ENCODE results near the gene HNRNPUL2. TPM values are rescaled to one million over a fixed set of nuclear protein-coding genes. Genes with fewer than 3 reads are reported as not detected.
A peak's percentile ranks its signal among the peaks of the same experiment; 100 is the strongest.
"Not testable (repeated sequence)": the region's sequence is repeated elsewhere in the genome, so short reads cannot be mapped to it uniquely, and the experiment has no call there.

Gene HNRNPUL2
- total RNA-seq, 1 experiment from 2014 or later = 4.4 TPM

DNA sequence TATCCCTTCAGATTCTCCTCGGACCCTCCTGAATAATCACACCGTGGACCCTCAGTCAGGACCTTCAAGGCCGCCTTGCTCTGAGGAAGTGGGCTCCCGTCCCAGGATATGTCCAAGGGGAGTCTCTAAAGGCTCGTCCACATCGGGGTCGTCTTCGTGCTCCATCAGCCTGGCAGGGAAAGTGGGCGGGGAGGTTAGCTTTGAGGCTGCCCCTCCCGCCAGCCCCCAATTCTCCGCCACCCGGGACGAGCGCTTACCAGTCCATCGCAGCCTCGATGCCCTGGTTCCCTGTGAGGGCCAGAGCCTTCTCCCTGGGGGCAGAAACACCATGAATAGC lies 48.9 kb downstream of the HNRNPUL2 start:
- no peak for DNase-seq (ENCODE audit: low read depth)
- in situ Hi-C loops (cut with HindIII; ENCODE audit: low pct_unique_long_range_greater_than_20kb, low sequenced_read_pairs) = no loop called here

DNA sequence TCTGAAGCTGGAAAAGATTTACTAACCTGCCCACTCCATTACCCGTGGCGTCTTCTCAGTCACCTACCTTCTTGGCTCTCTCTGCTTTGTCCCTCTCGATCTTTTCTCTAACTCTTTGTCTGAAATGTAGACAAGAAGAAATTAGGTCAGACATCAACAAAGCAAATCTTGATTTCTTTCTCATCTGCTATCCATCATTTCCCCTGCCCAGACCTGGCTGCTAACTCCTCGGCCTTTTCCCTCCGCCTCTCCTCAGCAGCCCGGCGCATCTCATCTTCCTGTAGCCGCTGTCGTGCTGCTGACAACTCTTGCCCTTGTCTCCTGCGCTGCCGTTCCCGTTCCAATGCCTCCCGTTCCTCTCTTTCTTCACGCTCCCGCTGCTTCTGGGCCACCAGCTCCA lies 49.5 kb downstream of the HNRNPUL2 start:
- in situ Hi-C loops (cut with HindIII; ENCODE audit: low pct_unique_long_range_greater_than_20kb, low sequenced_read_pairs) = no loop called here
- no peak for DNase-seq (ENCODE audit: low read depth)

DNA sequence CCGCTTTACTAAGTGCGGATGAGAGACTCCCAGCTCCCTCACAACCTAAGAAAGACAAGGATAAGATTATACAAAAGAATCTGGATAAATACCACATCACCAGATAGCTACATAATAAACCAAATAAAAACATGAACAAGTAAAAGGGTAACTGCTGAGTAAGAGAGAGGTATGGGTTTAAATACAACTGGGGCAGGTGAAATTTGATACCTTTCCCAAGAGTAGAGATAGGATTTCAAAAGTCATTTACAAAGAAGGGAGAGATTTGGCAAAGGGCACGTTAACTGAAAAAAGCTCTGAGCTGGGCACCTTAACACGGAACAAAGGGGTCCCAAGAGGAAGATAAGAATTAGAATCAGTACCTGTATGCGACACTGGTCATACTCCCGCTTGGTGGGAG lies 50.1 kb downstream of the HNRNPUL2 start:
- DNase-seq (ENCODE audit: low read depth) = peak; percentile 28
- in situ Hi-C loops (cut with HindIII; ENCODE audit: low pct_unique_long_range_greater_than_20kb, low sequenced_read_pairs) = no loop called here

DNA sequence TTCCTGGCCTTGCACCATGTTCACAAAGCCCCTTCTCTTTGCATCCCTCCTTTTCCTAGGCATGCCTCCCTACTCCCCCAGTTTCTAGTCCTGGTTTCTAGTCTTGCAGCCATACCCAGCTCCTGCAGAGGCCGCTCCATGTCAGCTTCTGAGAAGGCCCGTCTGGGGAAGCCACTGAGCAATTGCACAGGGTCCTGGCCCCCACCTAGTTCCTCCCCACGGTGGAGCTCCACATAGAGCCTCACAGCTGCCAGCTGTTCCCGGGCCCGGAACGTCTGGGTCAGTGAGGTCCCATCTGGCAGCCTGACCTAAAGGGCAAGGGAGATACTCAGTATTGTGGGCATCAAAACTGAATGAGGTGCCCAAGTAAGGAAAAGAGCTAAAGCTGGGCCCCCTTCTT lies 50.6 kb downstream of the HNRNPUL2 start:
- in situ Hi-C loops (cut with HindIII; ENCODE audit: low pct_unique_long_range_greater_than_20kb, low sequenced_read_pairs) = no loop called here
- DNase-seq (ENCODE audit: low read depth) = no peak

DNA sequence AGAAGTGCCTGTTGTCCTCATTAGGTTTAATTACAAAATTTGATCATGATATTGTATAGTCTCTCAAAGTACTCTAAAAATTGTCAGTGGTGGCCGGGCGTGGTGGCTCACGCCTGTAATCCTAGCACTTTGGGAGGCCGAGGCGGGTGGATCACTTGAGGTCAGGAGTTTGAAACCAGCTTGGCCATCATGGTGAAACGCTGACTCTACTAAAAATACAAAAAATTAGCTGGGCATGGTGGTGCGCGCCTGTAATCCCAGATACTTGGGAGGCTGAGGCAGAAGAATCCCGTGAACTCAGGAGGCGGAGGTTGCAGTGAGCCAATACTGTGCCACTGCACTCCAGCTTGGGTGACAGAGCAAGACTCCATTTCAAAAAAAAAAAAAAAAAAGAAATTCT lies 51.8 kb downstream of the HNRNPUL2 start:
- in situ Hi-C loops (cut with HindIII; ENCODE audit: low pct_unique_long_range_greater_than_20kb, low sequenced_read_pairs); DNase-seq (ENCODE audit: low read depth): not testable (repeated sequence)

DNA sequence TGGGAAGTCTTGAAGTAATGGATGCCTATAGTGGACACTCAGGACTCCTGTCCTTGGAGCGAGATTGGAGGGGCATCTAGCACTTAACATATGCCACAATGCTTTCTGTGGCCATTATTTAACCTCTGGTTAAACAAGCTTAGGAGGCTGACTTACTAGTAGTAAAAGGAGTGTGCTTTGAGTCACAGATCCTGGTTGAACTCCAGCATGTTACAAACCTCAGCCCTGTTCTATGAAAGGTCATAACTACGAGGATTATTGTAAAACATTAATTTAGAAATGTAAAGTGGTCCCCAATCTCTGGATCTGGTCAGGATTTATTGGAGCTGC lies 54.1 kb downstream of the HNRNPUL2 start:
- DNase-seq (ENCODE audit: low read depth) = no peak
- in situ Hi-C loops (cut with HindIII; ENCODE audit: low pct_unique_long_range_greater_than_20kb, low sequenced_read_pairs) = no loop called here

DNA sequence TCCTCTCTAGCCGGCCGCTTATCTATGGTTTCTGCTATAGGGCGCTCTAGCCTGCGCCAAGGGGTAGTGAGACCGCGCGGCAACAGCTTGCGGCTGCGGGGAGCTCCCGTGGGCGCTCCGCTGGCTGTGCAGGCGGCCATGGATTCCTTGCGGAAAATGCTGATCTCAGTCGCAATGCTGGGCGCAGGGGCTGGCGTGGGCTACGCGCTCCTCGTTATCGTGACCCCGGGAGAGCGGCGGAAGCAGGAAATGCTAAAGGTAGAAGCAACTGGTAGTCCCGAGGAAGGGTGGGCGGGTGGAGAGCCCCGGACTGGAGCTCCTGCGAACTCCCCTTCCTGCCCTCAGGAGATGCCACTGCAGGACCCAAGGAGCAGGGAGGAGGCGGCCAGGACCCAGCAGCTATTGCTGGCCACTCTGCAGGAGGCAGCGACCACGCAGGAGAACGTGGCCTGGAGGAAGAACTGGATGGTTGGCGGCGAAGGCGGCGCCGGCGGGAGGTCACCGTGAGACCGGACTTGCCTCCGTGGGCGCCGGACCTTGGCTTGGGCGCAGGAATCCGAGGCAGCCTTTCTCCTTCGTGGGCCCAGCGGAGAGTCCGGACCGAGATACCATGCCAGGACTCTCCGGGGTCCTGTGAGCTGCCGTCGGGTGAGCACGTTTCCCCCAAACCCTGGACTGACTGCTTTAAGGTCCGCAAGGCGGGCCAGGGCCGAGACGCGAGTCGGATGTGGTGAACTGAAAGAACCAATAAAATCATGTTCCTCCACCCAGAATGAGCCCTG lies 55.5 kb downstream of the HNRNPUL2 start, which contains the start of the genes LBHD1 and UQCC3:
TSS of gene LBHD1 (minus strand) at position 660 of the 782 bp plus-strand sequence. CDS start 2,236 bp downstream, outside the sequence.
TSS of gene UQCC3 (plus strand) at position 66 of the 782 bp plus-strand sequence. CDS start at position 139, 73 bp downstream.
- in situ Hi-C loops (cut with HindIII; ENCODE audit: low pct_unique_long_range_greater_than_20kb, low sequenced_read_pairs) = no loop called here
- peak; percentile 80 for DNase-seq (ENCODE audit: low read depth)

DNA sequence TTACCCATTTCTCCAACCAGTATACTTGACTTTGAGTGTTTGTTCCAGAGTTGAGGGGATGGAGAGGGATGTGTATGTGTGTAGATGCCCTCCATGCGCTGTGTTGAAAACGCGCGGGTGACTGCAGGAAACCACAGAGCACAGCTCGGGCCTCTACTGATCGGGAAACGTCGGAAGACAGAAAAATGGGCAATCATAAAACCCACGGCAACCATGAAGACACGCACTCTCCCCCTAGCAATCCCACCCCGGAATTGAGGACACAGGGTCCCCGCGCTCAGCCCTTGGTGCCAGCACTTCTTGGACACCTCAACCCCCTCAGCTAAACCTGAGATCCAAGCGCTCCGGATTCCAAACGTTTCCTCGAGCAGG lies 56.0 kb downstream of the HNRNPUL2 start:
- in situ Hi-C loops (cut with HindIII; ENCODE audit: low pct_unique_long_range_greater_than_20kb, low sequenced_read_pairs) = no loop called here
- DNase-seq (ENCODE audit: low read depth) = no peak

DNA sequence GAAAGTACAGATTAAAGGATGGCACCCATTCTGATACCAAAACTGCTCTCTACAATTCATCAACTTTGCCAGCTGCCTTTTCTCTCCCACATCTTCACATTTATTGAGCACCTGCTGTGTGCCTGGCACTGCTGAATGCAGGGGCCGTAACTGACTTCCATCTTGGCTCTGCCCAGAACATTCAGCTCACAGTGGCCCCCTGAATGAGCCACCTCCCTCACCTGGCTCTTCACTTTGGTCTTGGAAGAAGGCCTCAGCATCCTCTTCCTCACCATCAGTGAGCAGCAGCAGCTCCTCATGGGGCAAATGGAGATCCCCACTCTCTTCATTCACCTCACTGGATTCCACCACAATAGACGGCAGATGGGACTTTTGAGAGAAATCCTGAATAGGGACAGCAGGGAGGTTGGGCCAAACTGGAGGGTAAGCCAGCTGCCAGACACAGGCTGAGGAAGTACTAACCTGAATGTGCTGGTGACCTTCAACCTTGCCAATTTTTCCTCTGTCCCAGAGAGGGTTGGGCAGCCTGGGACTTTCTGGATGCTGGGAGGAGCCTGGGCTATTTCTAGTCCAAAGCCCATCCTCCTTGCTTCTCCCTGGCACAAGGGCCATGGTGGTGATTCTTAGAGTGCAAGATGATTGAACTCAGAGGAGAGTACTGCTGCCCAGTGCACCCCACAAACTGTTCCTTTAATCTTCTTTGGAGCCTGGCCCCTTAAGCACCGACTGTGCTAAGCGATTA lies 57.7 kb downstream of the HNRNPUL2 start:
- DNase-seq (ENCODE audit: low read depth) = peak; percentile 14
- in situ Hi-C loops (cut with HindIII; ENCODE audit: low pct_unique_long_range_greater_than_20kb, low sequenced_read_pairs) = no loop called here

DNA sequence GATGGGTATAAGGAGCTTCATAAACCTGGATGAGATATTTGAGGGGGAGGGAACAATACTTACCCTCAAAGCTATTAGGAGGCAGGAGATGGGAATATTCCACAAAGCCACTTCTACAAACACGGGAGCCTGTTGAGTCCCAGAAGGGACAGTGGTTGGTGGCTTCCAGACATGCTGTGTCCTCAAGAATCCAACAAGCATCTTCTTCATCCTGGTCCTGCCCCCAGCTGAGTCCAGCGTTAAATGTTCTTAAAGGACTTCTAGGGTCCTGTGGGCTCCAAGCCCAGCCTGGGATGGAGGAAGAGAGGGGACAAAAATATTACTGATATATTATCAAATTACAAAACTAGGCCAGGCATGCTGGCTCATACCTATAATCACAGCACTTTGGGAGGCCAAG lies 59.8 kb downstream of the HNRNPUL2 start:
- DNase-seq (ENCODE audit: low read depth) = no peak
- in situ Hi-C loops (cut with HindIII; ENCODE audit: low pct_unique_long_range_greater_than_20kb, low sequenced_read_pairs) = no loop called here

DNA sequence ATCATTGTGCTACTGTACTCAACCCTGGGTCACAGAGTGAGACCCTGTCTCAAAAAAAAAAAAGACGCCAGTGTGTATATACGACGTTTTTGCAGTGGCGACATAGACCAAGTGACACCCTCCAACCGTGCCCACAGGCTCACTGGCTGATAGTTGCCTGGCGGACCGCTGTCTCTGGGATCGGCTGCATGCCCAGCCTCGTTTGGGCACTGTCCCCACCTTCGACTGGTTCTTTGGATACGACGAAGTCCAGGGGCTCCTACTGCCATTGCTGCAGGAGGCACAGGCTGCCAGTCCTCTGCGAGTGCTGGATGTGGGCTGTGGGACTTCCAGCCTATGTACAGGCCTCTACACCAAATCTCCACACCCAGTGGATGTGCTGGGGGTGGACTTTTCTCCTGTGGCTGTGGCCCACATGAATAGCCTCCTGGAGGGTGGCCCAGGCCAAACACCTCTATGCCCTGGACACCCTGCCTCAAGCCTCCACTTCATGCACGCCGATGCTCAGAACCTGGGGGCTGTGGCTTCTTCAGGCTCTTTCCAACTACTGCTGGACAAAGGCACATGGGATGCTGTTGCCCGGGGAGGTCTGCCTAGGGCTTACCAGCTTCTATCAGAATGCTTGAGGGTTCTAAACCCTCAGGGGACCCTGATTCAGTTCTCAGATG lies 60.9 kb downstream of the HNRNPUL2 start:
- in situ Hi-C loops (cut with HindIII; ENCODE audit: low pct_unique_long_range_greater_than_20kb, low sequenced_read_pairs) = no loop called here

DNA sequence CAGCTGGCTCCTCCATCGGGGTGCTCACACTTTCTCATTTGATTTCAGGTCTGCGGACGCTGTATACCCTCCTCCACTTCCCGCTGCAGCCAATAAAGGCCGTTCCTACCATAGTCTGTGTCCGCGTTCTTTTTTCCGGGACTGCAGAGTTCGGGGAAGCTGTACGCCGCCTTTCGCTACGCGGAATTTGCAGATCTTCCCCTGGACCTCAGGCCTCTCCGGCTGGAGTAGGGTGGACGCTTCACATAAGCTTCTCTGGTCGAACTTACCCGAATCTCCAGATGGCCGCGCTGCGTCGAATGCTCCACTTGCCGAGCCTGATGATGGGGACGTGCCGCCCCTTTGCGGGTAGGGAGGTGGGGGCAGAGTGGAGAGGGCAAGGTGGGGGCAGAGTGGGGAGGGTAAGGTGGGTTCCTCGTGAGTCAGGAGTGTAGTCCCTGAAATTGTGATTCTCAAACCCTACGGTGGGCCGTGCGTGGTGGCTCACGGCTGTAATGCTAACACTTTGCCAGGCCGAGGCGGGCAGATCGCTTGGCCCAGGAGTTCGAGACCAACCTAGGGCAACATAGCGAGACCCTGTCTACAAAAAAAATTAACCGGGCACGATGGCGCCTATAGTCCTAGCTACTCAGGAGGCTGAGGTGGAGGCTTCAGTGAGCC lies 61.5 kb downstream of the HNRNPUL2 start:
- no peak for DNase-seq (ENCODE audit: low read depth)
- in situ Hi-C loops (cut with HindIII; ENCODE audit: low pct_unique_long_range_greater_than_20kb, low sequenced_read_pairs) = no loop called here

More for the DNA sequence above, 60.9 kb downstream of the HNRNPUL2 start:
- DNase-seq (ENCODE audit: low read depth) = no peak

DNA sequence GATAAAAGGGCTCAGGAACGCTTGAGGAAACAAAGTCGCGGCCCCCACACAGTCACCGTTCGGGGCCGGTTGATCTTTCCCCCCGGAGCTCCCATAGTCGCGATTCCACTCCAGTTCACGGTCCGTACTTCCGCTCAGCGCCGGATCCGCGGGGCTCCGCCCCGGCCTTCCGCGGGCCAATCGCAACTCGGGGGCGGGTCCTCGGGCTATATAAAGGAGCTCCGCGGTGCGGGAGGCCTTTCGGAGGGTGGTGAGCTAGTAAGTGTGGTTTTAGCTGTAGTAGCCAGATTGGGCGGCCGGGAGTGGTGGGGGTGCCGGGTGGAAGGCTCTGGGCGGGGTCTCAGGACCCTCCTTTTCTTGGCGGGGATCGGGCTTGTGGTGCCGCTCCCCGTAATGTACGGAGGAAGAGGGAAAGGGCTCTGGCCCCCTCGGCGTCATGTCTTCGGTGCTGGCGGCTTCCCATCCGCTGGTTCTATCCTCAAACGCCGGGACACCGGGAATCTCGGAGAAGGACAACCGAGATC lies 62.1 kb downstream of the HNRNPUL2 start, which contains the start of the genes C11orf98 and CSKMT:
TSS of gene C11orf98 (minus strand) at position 136 of the 524 bp plus-strand sequence. CDS start at position 95, 41 bp downstream.
TSS of gene CSKMT (plus strand) at position 238 of the 524 bp plus-strand sequence. CDS start 568 bp downstream, outside the sequence.
- in situ Hi-C loops (cut with HindIII; ENCODE audit: low pct_unique_long_range_greater_than_20kb, low sequenced_read_pairs) = no loop called here
- DNase-seq (ENCODE audit: low read depth) = peak; percentile 87

DNA sequence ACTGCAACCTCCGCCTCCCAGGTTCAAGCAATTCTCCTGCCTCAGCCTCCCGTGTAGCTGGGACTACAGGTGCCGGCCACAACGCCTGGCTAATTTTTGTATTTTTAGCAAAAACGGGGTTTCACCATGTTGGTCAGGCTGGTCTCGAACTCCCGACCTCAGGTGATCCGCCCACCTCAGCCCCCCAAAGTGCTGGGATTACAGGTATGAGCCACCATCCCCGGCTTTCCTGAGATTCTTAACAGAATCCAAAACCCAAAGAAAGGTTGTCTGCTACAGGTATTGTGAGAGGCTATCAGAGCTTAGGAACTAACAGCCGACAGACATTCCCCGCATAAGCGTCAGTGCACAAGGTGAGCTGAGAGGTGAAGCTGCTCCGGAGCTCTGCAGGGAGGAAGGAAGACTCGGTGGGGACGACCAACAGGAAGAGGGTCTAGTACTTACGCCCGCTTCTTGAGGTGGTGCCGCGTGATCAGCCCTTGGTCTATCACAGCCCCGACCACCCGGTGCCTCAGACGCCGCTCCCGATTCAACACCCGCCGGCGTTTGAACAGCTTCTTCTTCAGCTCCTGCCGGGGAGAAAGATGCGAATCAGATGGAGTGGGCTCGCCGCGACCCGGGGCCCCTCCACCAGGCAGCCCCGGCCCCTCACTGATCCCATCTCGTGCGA lies 62.7 kb downstream of the HNRNPUL2 start:
- DNase-seq (ENCODE audit: low read depth) = no peak
- in situ Hi-C loops (cut with HindIII; ENCODE audit: low pct_unique_long_range_greater_than_20kb, low sequenced_read_pairs) = no loop called here

Data from Caki2 (cell line).